HG03039 (cell line): ENCODE results near the gene ZNF705A.
"Not testable (repeated sequence)": the region's sequence is repeated elsewhere in the genome, so short reads cannot be mapped to it uniquely, and the experiment has no call there.

ENCODE experiments used
- ATAC-seq: cut with Tn5 transposase; IDR thresholded peaks from one replicate; pipeline ENCODE4 v1.9.1; 2021; ENCODE audit warnings: mild to moderate bottlenecking, moderate library complexity; ENCODE audit not compliant: unreplicated experiment

The ZNF705A gene

DNA sequence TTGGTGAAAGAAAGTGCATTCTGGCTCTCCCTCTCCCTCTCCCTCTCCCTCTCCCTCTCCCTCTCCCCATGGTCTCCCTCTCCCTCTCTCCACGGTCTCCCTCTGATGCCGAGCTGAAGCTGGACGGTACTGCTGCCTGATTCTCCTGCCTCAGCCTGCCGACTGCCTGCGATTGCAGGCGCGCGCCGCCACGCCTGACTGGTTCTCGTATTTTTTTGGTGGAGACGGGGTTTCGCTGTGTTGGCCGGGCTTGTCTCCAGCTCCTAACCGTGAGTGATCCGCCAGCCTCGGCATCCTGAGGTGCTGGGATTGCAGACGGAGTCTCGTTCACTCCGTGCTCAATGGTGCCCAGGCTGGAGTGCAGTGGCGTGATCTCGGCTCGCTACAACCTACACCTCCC is 26.5 kb downstream of the ZNF705A start:
- ATAC-seq: not testable (repeated sequence)

DNA sequence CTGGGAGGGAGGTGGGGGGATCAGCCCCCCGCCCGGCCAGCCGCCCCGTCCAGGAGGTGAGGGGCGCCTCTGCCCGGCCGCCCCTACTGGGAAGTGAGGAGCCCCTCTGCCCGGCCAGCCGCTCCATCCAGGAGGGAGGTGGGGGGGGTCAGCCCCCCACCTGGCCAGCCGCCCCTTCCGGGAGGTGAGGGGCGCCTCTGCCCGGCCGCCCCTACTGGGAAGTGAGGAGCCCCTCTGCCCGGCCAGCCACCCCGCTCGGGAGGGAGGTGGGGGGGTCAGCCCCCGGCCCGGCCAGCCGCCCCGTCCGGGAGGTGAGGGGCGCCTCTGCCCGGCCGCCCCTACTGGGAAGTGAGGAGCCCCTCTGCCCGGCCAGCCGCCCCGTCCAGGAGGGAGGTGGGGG is 27.4 kb downstream of the ZNF705A start:
- not testable (repeated sequence) for ATAC-seq

DNA sequence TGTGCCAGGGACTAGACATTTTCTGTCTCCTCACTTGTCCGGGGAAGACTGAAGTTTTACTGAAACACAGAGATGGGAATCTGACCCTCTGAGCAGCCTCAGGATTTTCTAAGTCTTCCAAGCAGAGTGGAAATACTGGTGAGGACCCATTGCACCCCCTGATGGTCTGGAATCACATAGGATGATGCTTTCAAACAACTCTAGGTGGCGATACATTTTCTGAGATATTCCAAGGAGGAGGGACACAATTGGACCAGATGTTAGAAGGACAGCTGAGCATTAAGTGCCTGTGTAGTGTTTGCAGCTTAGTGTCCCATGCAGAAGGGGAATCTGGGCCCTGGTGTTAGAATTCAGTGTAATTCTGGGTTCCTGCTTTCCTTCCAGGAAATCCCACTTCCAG is 31.3 kb downstream of the ZNF705A start:
- not testable (repeated sequence) for ATAC-seq

DNA sequence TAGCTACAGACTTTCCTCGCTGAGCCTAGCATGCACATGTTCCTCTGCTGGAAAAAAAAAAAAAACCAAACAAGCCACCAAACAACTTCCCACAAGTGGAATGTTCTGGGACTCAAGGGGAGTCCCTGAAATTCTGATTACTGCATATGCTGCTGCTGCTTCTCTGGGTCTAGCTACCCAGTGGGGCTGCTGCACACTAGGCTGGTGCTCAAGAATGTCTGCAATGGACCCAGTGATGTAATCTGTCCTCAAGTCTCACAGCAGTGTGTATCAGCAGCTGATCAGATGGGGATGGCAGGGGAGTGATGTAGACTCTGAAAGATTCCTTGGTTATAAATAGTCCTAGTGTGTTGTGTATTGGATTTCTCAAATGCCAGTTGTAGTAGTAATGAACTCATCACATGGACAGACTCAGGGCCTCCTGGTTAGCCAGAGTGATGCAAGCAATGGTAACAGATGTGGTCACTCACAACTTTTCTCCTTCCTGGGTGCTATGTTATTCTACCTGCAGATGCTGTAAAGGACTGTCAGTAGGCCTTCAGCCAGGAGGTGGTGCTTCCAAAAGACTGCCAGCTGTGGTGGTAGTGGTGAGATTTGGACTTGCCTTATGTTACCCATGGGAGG is 41.0 kb downstream of the ZNF705A start:
- not testable (repeated sequence) for ATAC-seq

DNA sequence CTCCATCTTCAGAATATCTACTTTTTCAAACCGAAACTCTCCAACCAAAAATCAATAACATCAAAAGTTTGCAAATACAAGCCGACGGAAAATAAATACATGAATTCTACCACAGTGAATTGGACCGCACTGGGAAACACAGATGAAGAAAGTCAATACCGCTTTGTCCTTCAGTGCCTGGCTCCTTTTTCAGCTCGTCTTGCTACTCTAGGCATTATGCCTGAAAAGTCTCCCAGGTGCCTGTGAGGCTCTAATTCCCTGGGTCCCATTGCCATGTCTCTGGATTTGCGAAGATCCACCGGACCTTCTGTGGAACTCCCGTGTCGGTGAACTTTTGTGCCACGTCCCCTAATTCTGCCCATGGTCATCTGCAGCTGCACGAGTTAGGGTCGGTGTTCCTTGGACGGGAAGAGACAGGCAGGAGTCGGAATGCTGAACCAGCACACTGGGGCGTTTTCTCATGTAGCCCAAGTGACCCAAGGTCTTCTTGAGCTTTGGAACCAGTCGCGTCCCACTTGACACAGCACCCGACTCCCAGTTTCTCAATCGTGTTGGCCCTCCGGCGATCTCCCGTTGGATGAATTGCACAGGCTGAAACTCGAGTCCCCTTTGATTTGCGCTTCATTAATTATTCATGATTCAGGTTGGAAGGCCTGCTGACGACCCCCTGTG is 62.0 kb downstream of the ZNF705A start:
- ATAC-seq: not testable (repeated sequence)

DNA sequence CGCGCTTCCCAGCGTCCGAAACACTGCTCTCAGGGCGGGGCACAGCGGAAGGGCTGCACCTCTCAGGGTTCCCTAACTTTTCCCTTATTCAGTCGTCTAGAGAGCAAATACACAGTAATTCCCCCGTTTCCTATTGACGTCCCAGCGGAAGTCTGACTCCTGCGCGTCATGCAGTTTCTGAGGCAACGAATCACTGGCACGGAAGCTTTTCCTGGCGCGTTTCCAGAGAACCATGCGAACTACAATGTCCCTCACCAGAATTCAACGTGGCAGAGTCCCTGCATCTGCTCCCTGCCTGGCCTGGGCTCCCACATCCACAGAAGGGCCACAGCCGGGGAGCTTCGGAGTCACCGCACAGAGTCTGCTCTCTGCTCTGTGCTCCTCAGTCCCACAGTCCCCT is 64.6 kb downstream of the ZNF705A start:
- not testable (repeated sequence) for ATAC-seq

DNA sequence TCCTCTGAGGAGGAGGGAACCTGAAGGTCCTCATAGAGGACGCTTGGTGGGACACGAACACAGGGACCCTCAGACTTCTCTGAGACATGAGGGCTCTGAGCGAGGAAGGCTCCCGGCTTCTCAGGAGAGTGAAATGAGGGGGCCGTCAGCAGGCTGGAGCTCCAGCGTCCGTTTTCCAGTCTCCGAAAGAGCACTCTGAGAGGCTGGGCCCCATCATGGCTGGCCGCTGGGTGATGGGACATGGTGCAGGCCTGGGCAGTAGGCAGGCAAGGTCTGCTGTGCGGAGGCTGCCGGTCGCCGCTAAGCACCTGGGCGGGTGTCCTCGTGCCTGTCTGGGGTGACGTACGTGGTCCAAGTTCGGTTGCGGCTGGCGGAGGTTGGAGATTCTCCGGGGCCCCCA is 65.0 kb downstream of the ZNF705A start:
- ATAC-seq: not testable (repeated sequence)

DNA sequence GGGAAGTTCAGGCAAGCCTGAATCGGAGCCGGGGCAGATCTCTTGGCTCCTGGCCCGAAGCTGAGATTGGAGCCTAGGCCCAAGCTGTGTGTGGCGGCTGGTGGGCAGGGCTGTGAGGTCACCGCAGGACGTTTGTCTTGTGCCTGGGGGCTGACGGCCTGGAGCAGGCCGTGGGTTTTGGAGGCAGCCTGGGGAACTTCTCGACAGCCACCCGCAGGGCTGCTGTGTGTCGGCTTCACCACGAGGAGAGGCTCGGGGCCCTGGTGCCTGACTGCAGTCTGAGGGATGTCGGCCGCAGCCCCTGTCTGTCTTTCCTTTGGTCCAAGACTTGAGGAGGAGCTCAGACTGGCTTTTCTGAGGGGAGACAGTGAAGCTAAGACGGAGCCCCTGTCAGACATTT is 65.5 kb downstream of the ZNF705A start:
- ATAC-seq: not testable (repeated sequence)

DNA sequence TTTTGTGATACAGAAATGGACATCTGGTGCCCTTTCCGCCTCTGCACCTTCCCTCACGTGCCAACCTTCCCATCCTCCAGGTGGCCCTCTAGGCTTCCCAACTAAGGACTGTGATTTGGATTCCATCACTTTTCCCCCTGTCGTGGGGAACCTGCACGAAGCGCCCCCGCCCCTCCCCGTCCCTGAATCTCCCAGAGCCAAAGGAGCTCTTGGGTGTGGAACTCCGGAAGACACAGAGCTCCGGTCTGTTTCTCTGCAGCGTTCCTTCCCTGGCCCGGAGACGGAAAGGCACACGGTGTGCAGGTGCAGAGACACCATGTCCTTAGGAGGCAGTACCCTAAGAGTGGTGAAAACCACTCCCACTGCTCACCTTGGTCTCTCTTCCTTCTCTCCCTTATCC is 66.8 kb downstream of the ZNF705A start:
- ATAC-seq: not testable (repeated sequence)

DNA sequence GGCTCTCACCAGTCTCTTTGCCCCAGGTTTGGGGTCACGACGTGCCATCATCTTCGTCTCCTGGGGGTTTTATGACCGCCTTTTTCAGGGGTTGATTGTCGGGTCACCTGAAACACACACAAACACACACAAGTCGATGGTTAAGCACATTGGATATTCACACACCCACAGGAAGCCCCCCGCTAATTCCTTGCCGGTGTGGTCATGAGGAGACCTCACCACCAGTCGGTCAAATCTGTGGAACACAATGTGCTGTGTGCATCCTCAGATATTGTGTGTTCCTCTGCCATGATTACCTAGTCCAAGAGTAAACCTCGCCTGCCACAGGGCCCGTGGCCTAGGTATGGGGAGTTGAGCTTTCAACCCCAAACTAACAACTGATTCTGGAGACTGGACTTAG is 68.0 kb downstream of the ZNF705A start:
- not testable (repeated sequence) for ATAC-seq

DNA sequence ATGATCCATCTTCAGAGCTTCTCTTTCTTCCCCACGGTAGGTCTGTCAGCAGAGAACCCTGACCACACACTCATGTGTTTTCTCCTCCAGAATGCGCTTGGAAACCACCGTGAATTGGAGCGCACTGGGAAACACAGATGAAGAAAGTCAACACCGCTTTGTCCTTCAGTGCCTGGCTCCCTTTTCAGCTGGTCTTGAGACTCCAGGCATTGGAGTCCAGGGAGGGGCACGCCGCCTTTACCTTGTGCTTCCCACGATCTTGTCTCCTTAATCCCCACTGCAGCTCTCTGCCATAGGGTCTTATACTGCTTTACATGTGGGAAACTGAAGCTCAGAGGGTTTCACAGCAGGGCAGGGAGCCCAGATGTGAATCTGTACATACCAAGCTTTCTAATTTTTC is 69.5 kb downstream of the ZNF705A start:
- no peak for ATAC-seq

DNA sequence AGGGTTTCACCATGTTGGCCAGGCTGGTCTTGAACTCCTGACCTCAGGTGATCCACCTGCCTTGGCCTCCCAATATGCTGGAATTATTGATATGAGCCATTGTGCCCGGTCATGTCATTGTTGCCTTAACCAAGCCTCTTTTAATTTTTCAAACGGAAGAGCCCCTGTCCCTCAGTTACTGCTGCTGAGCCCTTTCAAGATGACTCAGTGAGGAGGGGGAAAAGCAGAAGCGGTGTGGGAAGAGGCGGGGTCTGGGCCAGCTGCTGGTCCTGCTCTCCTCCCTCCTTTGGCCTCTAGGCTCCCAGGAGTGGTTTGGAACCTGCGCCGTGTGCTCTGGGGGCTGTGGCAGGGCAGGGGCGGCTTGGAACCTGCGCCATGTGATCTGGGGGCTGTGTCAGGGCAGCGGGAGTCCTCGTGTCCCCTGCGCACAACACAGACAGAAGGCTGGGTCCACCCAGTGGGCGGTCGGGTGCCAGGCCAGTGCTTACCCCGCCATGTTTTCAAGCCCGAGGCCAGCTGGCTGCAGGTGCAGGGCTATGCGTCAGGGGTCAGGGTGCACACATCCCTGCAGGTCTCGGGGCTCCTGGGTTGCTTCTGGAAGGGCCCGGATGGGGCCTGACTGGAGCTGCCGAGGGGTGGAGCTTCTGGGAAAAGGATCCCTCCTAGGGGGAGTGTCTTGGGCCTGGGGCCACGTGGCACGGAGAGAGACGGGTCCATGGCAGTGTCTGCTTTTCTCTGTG is 70.3 kb downstream of the ZNF705A start, which contains the start of gene FAM90A1:
FAM90A1 (minus strand) TSS at position 627 of the 740 bp plus-strand sequence. CDS start 2,786 bp downstream, outside the sequence.
- not testable (repeated sequence) for ATAC-seq

DNA sequence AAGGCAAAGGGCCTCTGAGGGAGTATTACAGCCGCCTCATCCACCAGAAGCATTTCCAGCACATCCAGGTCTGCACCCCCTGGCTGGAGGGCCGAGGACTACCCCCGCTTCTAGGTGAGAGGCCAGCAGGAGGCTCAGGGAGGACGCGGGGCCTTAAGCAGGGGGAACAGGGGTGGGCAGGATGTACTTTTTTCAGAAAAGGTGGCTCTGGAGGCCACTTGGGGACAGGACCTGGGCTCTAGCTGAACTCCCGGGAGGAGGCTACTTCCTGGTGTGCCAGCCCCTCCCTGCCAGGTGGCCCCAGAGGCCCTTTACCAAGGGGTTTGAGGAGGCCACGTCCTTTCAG is 70.9 kb downstream of the ZNF705A start:
- not testable (repeated sequence) for ATAC-seq

DNA sequence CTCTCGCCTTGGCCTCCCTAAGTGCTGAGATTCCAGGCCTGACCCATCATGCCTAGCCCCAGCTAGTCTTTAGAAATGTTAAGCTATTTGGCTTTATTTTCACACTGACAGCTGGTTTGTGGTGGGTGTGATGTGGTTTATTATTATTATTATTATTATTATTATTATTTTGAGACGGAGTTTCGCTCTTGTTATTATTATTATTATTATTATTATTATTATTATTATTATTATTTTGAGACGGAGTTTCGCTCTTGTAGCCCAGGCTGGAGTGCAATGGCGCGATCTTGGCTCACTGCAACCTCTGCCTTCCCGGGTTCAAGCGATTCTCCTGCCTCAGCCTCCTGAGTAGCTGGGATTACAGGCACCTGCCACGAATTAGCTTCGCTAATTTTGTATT is 71.8 kb downstream of the ZNF705A start:
- not testable (repeated sequence) for ATAC-seq

DNA sequence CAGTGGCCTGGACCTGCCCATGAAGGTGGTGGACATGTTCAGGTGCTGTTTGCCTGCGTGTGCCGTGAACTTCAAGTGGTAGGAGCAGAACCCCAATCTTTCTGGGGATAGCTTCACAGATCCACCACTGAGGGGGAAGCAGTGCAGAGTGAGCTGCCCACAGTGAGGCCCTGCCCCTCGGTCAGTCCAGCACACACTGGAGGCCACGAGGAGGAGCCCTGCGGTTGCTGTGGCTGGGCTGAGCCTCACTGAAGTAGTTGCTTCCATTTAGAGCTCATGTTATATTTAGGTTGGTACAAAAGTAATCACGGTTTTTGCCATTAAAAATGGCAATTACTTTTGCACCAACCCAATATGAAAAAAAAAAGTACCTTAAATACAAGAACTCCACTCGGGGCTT is 72.7 kb downstream of the ZNF705A start:
- not testable (repeated sequence) for ATAC-seq
